MM.1S (cell line): ENCODE measurements around the gene ANO3.

ENCODE experiments used
- CTCF ChIP-seq: fragments of 300-600 bp; sonication (generic); IDR thresholded peaks from 2 replicates; pipeline ENCODE4 v1.5.1; 2016; ENCODE audit warnings: antibody characterized with exemption, low read length, mixed read lengths
- EZH2 ChIP-seq: fragments of 300-600 bp; sonication (generic); optimal IDR thresholded peaks from 2 replicates; pipeline ENCODE3; 2017; ENCODE audit warnings: low read depth, mild to moderate bottlenecking, antibody characterized with exemption, low read length, mixed read lengths

DNA sequence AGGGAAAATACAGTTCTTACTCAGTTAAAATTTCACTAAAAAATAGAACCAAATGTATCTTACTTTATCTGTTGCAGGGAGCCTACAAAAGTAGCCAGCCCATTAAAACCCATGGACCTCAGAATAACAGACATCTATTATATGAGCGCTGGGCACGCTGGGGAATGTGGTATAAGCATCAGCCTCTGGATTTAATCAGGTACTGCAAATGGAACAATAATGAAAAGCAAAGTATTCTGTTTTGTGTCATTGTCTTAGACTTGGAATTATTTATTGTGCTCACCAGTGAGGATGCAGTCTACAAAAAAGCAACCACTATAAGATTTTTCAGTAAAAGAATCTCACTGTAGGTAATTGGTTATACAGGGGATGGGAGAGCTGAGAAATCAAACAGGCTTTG lies 209.9 kb downstream of the ANO3 start:
- TF ChIP-seq CTCF: no peak
- TF ChIP-seq EZH2: no peak
